Astrocyte (in vitro differentiated cells and primary cell): Measurements from ENCODE around the gene SFMBT2.

ENCODE experiments used
- EZH2 ChIP-seq: IDR thresholded peaks from 2 replicates; pipeline ENCODE4 v1.6.1; 2012; ENCODE audit warnings: mild to moderate bottlenecking, low read length, inconsistent platforms; ENCODE audit not compliant: insufficient read depth
- TF ChIP-seq, protein P1 (sequence below): IDR thresholded peaks from 2 replicates; pipeline ENCODE4 v1.5.1; 2011; ENCODE audit warnings: low read depth, mild to moderate bottlenecking, inconsistent platforms, low read length, moderate library complexity; ENCODE audit not compliant: insufficient read depth

DNA sequence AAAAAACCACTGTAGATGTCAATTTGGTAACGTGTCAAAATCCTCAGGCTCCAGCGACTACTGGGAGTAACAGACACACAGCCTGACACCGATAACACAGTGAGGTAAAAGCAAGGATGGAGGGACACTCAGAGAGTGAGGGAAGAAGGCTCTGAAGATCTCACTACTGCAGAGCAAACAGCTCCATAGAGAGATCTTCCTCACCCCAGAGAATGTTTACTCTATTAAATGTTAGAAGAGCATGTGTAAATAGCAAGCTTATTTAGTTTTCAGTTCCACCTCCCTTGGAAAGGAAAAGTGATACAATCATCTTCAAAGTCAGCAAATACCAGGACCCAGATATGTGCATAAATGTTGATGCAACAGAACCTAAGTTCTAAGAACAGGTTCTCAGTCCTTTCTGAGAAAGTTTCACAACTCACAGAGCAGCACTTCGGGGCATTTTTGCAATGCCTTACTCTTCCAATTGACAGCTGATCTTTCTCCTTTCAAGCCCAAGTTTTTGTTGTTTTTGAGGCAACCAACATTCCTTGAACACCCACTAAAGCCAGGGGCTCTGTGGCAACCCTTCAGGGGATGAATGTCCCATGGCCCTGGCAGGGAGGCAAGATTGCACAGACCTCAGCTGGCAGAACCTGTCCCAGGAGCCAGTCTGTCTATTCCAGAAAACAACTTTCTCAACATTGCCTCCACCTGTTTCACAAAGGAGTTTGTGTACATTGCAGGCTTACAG lies 177.4 kb downstream of the SFMBT2 start:
- TF ChIP-seq, protein P1, sequence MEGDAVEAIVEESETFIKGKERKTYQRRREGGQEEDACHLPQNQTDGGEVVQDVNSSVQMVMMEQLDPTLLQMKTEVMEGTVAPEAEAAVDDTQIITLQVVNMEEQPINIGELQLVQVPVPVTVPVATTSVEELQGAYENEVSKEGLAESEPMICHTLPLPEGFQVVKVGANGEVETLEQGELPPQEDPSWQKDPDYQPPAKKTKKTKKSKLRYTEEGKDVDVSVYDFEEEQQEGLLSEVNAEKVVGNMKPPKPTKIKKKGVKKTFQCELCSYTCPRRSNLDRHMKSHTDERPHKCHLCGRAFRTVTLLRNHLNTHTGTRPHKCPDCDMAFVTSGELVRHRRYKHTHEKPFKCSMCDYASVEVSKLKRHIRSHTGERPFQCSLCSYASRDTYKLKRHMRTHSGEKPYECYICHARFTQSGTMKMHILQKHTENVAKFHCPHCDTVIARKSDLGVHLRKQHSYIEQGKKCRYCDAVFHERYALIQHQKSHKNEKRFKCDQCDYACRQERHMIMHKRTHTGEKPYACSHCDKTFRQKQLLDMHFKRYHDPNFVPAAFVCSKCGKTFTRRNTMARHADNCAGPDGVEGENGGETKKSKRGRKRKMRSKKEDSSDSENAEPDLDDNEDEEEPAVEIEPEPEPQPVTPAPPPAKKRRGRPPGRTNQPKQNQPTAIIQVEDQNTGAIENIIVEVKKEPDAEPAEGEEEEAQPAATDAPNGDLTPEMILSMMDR: no peak
- no peak for TF ChIP-seq EZH2
